ENCODE results near the gene DYNLT1. TPM values are rescaled to one million over a fixed set of nuclear protein-coding genes. Genes with fewer than 3 reads are reported as not detected.

DYNLT1 gene
- 10 to 100 TPM; 78.6 to 87.6 TPM for total RNA-seq
- 100 to 1,000 TPM in 1 of 2 donors, 10 to 100 TPM in 1; 92.9 to 211 TPM for polyA plus RNA-seq
- long read RNA-seq, donor 1, transcript DYNLT1-203 (5 exons, 726 nt) = major isoform, 12 of 25 reads
- long read RNA-seq, donor 1, partial matches to known transcripts = 0 of 25 reads
- long read RNA-seq, donor 1, other reads (novel, unspliced or antisense) = 9 of 25 reads
- long read RNA-seq, donor 2, transcript DYNLT1-203 (5 exons, 726 nt) = major isoform, 25 of 29 reads
- long read RNA-seq, donor 2, partial matches to known transcripts = 0 of 29 reads
- long read RNA-seq, donor 2, other reads (novel, unspliced or antisense) = 4 of 29 reads

DNA sequence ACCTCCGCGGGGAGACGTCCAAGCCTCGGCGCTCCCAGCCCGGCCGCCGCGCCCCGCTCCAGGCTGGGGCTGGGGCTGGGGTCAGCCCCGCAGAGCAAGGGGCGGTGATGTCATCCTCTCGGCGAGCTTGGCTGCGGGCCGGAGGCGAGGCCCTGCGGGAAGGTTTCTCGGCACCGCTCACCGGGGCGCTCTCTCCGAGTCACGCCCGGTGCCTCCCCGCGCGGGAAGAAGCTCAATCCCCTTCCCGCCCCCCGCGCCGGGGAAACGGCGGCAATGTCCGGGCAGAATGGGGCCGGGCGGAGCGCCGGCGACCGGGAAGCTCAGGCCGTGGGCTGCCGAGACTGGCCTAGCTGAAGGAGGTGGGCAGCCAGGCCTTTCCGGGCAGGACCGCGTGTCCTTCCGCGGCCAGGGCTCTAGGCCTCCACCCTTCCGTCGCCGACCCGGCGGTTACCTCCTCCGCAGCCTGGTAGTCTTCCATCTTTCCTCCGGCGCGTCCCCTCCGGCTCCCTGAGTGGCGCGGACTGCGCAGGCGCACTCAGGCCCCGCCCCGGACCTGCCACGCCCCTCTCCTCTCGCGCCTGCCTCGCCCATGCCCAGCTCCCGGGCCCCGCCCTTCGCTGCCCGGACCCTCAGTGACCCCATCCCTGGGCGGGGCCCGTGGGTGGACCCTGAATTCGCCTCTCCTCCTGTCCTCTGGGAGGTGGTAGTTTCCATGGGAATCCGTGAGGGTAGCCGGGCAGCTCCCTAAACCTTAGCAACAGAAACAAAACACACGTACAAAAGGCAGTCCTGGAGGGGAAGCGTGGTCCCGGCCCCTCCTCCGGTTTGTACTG is at the start of gene DYNLT1:
TSS of gene DYNLT1 (minus strand) at position 513 of the 833 bp plus-strand sequence. CDS start at position 478, 35 bp downstream.
- H3K27me3 ChIP-seq (ENCODE audit: control insufficient read depth in 1 of 2, insufficient read depth in 2 of 2, low read length in 1 of 2) = no peaks in the 10 kb centered on the region
- 0% methylated on average over 68 to 81 of the region's 81 CpGs for WGBS, 2 donors
- H3K4me1 ChIP-seq (ENCODE audit: control insufficient read depth in 1 of 2, insufficient read depth in 2 of 2, low read length in 2 of 2) = no peaks in the 10 kb centered on the region
- no peaks in the 10 kb centered on the region for H3K36me3 ChIP-seq (ENCODE audit: control insufficient read depth in 1 of 2, insufficient read depth in 2 of 2, low read length in 1 of 2)
- intact Hi-C loops (cut with DNase I) = no loop called here
- DNase-seq (peak; percentile 94 to 97), ATAC-seq (ENCODE audit: low FRiP score) (peak; percentile 98)
- peak within 1 kb of the TSS; percentile 45 to 84 for H3K27ac ChIP-seq (ENCODE audit: low read depth in 1 of 2, low read length in 2 of 2)
- no peaks in the 10 kb centered on the region for H3K9me3 ChIP-seq (ENCODE audit: control insufficient read depth, low read length)
- H3K4me3 ChIP-seq (ENCODE audit: low read length in 2 of 2) = peak within 1 kb of the TSS; percentile 74 to 76

- WGBS, 2 donors = 80 to 90% methylated on average over 1 of the region's 1 CpG
- intact Hi-C loops (cut with DNase I) = loop anchor here in 1 of 2 donors (10.0 kb wide), 1 partner anchor 84 kb away; no protein-coding TSS in a partner anchor
These were observed 44.3 kb upstream of the DYNLT1 start for GRCh38 chr6:158688860-158689259.

GRCh38 chr6:158687506-158687905 is 43.0 kb upstream of the DYNLT1 start:
- intact Hi-C loops (cut with DNase I) = loop anchor here in 1 of 2 donors (10.0 kb wide), 1 partner anchor 83 kb away; no protein-coding TSS in a partner anchor
- no peaks in the 10 kb centered on the region for H3K9me3 ChIP-seq (ENCODE audit: control insufficient read depth, low read length)
- H3K36me3 ChIP-seq (ENCODE audit: control insufficient read depth in 1 of 2, insufficient read depth in 2 of 2, low read length in 1 of 2) = no peaks in the 10 kb centered on the region
- no peaks in the 10 kb centered on the region for H3K27me3 ChIP-seq (ENCODE audit: control insufficient read depth in 1 of 2, insufficient read depth in 2 of 2, low read length in 1 of 2)
- H3K4me1 ChIP-seq (ENCODE audit: control insufficient read depth in 1 of 2, insufficient read depth in 2 of 2, low read length in 2 of 2) = no peaks in the 10 kb centered on the region
- DNase-seq (no peak), ATAC-seq (ENCODE audit: low FRiP score) (no peak)
- H3K27ac ChIP-seq (ENCODE audit: low read depth in 1 of 2, low read length in 2 of 2) = no peak overlapping the region
- 82 to 87% methylated on average over 4 of the region's 4 CpGs for WGBS, 2 donors
- H3K4me3 ChIP-seq (ENCODE audit: low read length in 2 of 2) = no peak overlapping the region

More at GRCh38 chr6:158688860-158689259, 44.3 kb upstream of the DYNLT1 start:
- no peaks in the 10 kb centered on the region for H3K9me3 ChIP-seq (ENCODE audit: control insufficient read depth, low read length)
- no peak overlapping the region for H3K27ac ChIP-seq (ENCODE audit: low read depth in 1 of 2, low read length in 2 of 2)
- no peak for ATAC-seq (ENCODE audit: low FRiP score)
- no peak for DNase-seq
- H3K4me1 ChIP-seq (ENCODE audit: control insufficient read depth in 1 of 2, insufficient read depth in 2 of 2, low read length in 2 of 2) = no peaks in the 10 kb centered on the region
- H3K27me3 ChIP-seq (ENCODE audit: control insufficient read depth in 1 of 2, insufficient read depth in 2 of 2, low read length in 1 of 2) = no peaks in the 10 kb centered on the region
- H3K4me3 ChIP-seq (ENCODE audit: low read length in 2 of 2) = no peak overlapping the region
- H3K36me3 ChIP-seq (ENCODE audit: control insufficient read depth in 1 of 2, insufficient read depth in 2 of 2, low read length in 1 of 2) = no peaks in the 10 kb centered on the region

- Histone ChIP-seq H3K27me3 (ENCODE audit: control insufficient read depth in 1 of 2, insufficient read depth in 2 of 2, low read length in 1 of 2) (no peaks in the 10 kb centered on the region), H3K27ac (ENCODE audit: low read depth in 1 of 2, low read length in 2 of 2) (no peak overlapping the region), H3K36me3 (ENCODE audit: control insufficient read depth in 1 of 2, insufficient read depth in 2 of 2, low read length in 1 of 2) (no peaks in the 10 kb centered on the region), H3K4me3 (ENCODE audit: low read length in 2 of 2) (no peak overlapping the region), H3K4me1 (ENCODE audit: control insufficient read depth in 1 of 2, insufficient read depth in 2 of 2, low read length in 2 of 2) (no peaks in the 10 kb centered on the region), H3K9me3 (ENCODE audit: control insufficient read depth, low read length) (no peaks in the 10 kb centered on the region)
- WGBS, 2 donors = 85 to 89% methylated on average over 7 of the region's 7 CpGs
- no peak for ATAC-seq (ENCODE audit: low FRiP score)
- intact Hi-C loops (cut with DNase I) = loop anchor here in 1 of 2 donors (10.0 kb wide), 1 partner anchor 82 kb away; no protein-coding TSS in a partner anchor
- no peak for DNase-seq
These were observed 42.3 kb upstream of the DYNLT1 start for GRCh38 chr6:158686791-158687381.

DNA sequence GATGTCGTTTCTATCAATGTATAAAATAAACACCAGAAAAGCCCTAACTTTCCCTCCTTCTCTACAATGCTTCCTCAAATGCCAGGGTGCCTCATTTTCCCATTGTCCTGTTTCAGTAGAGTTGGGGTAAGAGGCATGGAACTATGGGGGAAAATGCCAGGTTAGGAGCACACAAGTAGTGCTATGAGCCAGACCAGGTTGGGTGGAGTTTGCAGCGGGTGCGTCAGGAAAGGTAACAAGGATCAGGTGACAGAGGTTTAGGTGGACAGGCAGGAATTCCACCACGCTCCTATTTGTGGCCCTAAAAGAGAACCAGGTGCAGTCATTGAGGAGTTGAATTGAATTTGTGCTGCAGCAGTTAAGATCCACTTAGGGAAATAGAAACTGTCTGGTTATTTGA is 41.8 kb upstream of the DYNLT1 start:
- intact Hi-C loops (cut with DNase I) = loop anchor here in 1 of 2 donors (10.0 kb wide), 1 partner anchor 82 kb away; no protein-coding TSS in a partner anchor
- no peak for ATAC-seq (ENCODE audit: low FRiP score)
- H3K36me3 ChIP-seq (ENCODE audit: control insufficient read depth in 1 of 2, insufficient read depth in 2 of 2, low read length in 1 of 2) = no peaks in the 10 kb centered on the region
- no peak overlapping the region for H3K27ac ChIP-seq (ENCODE audit: low read depth in 1 of 2, low read length in 2 of 2)
- H3K4me1 ChIP-seq (ENCODE audit: control insufficient read depth in 1 of 2, insufficient read depth in 2 of 2, low read length in 2 of 2) = no peaks in the 10 kb centered on the region
- H3K27me3 ChIP-seq (ENCODE audit: control insufficient read depth in 1 of 2, insufficient read depth in 2 of 2, low read length in 1 of 2) = no peaks in the 10 kb centered on the region
- WGBS, 2 donors = 72 to 84% methylated on average over 4 of the region's 4 CpGs
- no peak for DNase-seq
- no peak overlapping the region for H3K4me3 ChIP-seq (ENCODE audit: low read length in 2 of 2)
- no peaks in the 10 kb centered on the region for H3K9me3 ChIP-seq (ENCODE audit: control insufficient read depth, low read length)

GRCh38 chr6:158684745-158685324 is 40.3 kb upstream of the DYNLT1 start:
- 43 to 53% methylated on average over 5 of the region's 5 CpGs for WGBS, 2 donors
- Histone ChIP-seq H3K36me3 (ENCODE audit: control insufficient read depth in 1 of 2, insufficient read depth in 2 of 2, low read length in 1 of 2) (no peaks in the 10 kb centered on the region), H3K4me1 (ENCODE audit: control insufficient read depth in 1 of 2, insufficient read depth in 2 of 2, low read length in 2 of 2) (no peaks in the 10 kb centered on the region), H3K27ac (ENCODE audit: low read depth in 1 of 2, low read length in 2 of 2) (no peak overlapping the region), H3K4me3 (ENCODE audit: low read length in 2 of 2) (no peak overlapping the region), H3K27me3 (ENCODE audit: control insufficient read depth in 1 of 2, insufficient read depth in 2 of 2, low read length in 1 of 2) (no peaks in the 10 kb centered on the region), H3K9me3 (ENCODE audit: control insufficient read depth, low read length) (no peaks in the 10 kb centered on the region)
- DNase-seq = no peak
- no peak for ATAC-seq (ENCODE audit: low FRiP score)
- intact Hi-C loops (cut with DNase I) = loop anchor here in 1 of 2 donors (10.0 kb wide), 1 partner anchor 80 kb away; no protein-coding TSS in a partner anchor

DNA sequence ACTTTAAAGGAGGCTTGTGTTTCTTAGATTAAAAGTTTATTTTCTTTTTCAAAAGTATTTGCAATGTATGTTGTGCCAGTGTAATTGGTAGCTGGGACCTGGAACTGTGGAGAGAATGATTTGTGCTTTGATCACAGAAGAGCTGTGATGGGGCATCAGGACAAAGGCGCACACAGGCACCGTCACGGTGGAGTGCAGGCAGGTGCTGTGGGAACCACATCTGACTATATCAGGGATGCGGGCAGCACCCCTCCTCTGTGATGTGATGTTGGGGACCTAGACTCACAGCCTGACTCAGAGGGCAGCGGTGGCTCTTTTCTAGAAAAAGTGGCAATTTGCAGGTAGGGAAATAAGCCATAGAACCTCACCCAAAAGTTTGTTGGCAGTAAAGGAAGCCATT is 39.8 kb upstream of the DYNLT1 start:
- H3K4me3 ChIP-seq (ENCODE audit: low read length in 2 of 2) = no peak overlapping the region
- no peaks in the 10 kb centered on the region for H3K9me3 ChIP-seq (ENCODE audit: control insufficient read depth, low read length)
- no peak for ATAC-seq (ENCODE audit: low FRiP score)
- intact Hi-C loops (cut with DNase I) = loop anchor here in 1 of 2 donors (10.0 kb wide), 1 partner anchor 80 kb away; no protein-coding TSS in a partner anchor
- WGBS, 2 donors = 97% methylated on average over 5 of the region's 5 CpGs
- DNase-seq = no peak
- no peaks in the 10 kb centered on the region for H3K36me3 ChIP-seq (ENCODE audit: control insufficient read depth in 1 of 2, insufficient read depth in 2 of 2, low read length in 1 of 2)
- H3K4me1 ChIP-seq (ENCODE audit: control insufficient read depth in 1 of 2, insufficient read depth in 2 of 2, low read length in 2 of 2) = no peaks in the 10 kb centered on the region
- H3K27me3 ChIP-seq (ENCODE audit: control insufficient read depth in 1 of 2, insufficient read depth in 2 of 2, low read length in 1 of 2) = no peaks in the 10 kb centered on the region
- H3K27ac ChIP-seq (ENCODE audit: low read depth in 1 of 2, low read length in 2 of 2) = no peak overlapping the region

DNA sequence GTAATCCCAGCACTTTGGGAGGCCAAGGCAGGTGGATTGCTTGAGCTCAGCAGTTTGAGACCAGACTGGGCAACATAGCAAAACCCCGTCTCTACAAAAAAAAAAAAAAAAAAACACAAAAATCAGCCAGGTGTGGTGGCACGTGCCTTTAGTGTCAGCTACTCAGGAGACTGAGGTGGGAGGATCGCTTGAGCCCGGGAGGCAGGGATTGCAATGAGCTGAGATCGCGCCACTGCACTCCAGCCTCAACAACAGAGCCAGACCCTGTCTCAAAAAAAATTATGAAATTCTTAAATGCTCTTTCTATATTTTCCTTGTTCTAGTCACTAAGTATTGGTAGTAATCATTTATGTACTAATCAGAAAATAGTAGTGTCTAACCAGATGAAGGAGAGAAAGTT is 35.9 kb upstream of the DYNLT1 start:
- no peak for DNase-seq
- intact Hi-C loops (cut with DNase I) = loop anchor here in 1 of 2 donors (10.0 kb wide), 1 partner anchor 76 kb away; no protein-coding TSS in a partner anchor

More for the DNA sequence above, 35.9 kb upstream of the DYNLT1 start:
- no peak for ATAC-seq (ENCODE audit: low FRiP score)
- Histone ChIP-seq H3K4me1 (ENCODE audit: control insufficient read depth in 1 of 2, insufficient read depth in 2 of 2, low read length in 2 of 2) (no peaks in the 10 kb centered on the region), H3K27ac (ENCODE audit: low read depth in 1 of 2, low read length in 2 of 2) (no peak overlapping the region), H3K27me3 (ENCODE audit: control insufficient read depth in 1 of 2, insufficient read depth in 2 of 2, low read length in 1 of 2) (no peaks in the 10 kb centered on the region), H3K9me3 (ENCODE audit: control insufficient read depth, low read length) (no peaks in the 10 kb centered on the region), H3K4me3 (ENCODE audit: low read length in 2 of 2) (no peak overlapping the region), H3K36me3 (ENCODE audit: control insufficient read depth in 1 of 2, insufficient read depth in 2 of 2, low read length in 1 of 2) (no peaks in the 10 kb centered on the region)
- WGBS, 2 donors = 90 to 94% methylated on average over 6 of the region's 6 CpGs

Data from aorta (tissue), 5 donors.